ENCODE results near the gene TBC1D19.

Gene TBC1D19

DNA sequence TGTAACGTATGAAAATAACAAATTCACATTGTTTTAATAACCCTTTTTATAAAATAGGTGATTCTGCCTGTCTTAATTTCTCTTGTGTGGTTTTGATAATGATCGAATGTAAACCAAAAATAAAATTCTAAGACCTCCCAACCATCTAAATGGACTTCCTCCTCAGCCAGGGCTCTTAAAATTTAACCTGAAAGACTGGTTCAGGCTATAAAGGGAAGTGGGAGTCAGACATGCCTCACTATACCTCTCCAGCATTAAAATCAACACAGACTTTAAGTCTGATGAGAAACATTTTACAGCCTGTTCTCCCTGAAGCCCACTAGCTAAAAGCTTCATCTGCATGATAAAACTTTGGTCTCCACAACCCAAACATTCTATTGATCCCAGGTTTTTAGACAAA lies 179.2 kb downstream of the TBC1D19 start:
- DNase-seq (ENCODE audit: low read depth) = no peak
- H3K4me3 ChIP-seq (ENCODE audit: low read depth, low read length) = no peak overlapping the region

DNA sequence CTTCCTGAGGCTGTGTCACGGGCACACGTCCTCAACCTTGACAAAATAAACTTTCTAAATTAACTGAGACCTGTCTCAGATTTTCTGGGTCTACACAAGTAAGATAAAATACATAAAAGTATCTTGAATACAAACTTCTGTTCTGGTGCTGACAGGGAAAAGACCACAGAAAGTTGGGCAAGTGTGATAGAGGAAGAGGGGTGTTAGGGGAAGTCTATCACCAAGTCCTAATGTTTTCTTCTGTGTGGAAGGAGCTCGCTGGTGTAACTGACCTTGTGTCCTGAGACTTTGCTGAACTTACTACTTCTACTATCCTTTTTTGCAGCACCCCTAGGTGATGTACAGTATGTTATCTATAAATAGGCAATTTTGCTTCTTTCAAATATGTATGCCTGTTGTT lies 179.8 kb downstream of the TBC1D19 start:
- DNase-seq (ENCODE audit: low read depth) = no peak
- H3K4me3 ChIP-seq (ENCODE audit: low read depth, low read length) = no peak overlapping the region

DNA sequence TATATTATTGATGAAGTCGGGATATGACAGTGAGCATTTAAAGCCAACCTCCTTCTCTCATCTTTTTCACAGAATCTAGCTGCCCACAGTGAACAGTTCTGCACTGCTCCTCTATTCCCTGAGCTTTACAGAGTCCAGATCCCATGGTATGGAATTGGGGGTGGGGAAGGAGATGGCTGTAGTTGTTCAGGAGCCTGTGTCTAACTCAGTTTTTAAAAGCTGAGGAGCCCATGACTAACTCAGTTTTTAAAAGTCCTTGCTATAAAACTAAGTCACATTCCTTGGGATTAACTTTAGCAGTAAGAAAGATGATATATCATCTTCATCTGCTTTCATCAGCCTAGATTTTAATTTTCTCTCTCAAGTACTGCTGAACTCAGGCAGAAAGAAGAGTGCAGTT lies 180.3 kb downstream of the TBC1D19 start:
- no peak overlapping the region for H3K4me3 ChIP-seq (ENCODE audit: low read depth, low read length)
- no peak for DNase-seq (ENCODE audit: low read depth)

DNA sequence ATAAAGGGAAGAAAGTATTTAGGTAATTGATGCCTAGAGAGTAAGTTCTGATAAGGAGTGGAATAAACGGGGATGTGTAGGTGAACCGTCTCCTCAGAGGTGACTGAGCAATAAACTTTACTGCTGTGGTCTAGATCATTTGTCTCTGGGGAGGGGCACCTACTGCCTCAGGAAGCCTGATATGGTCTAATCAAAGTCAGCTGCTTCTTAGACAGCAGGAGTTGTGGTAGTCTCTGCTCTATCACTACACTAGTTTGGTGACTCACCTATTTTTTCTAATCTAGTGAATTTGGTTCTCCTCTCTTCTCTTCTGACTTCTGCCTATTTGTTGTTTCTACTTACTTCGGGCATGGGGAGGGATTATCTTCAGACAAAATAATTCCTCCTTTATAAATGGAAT lies 181.6 kb downstream of the TBC1D19 start:
- no peak overlapping the region for H3K4me3 ChIP-seq (ENCODE audit: low read depth, low read length)
- DNase-seq (ENCODE audit: low read depth) = no peak

DNA sequence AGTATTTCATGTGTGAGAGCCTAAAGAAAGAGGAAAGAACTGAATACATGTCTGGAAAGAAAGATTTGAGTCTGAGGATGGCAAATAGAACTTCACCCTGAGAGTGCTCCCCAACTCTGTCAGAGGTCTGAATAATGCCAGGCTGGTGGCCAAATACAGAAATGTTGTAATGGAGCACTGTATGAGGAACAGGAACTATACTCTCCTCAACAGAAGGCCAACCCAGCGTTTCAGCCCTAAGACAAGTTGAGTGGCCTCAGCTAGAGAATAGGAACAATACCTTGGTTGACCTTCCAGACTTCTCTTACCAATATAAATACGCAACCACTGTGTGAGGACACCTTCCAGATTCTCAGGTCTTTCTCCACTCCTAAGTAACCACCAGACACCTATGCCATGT lies 182.3 kb downstream of the TBC1D19 start:
- no peak for DNase-seq (ENCODE audit: low read depth)
- no peak overlapping the region for H3K4me3 ChIP-seq (ENCODE audit: low read depth, low read length)

DNA sequence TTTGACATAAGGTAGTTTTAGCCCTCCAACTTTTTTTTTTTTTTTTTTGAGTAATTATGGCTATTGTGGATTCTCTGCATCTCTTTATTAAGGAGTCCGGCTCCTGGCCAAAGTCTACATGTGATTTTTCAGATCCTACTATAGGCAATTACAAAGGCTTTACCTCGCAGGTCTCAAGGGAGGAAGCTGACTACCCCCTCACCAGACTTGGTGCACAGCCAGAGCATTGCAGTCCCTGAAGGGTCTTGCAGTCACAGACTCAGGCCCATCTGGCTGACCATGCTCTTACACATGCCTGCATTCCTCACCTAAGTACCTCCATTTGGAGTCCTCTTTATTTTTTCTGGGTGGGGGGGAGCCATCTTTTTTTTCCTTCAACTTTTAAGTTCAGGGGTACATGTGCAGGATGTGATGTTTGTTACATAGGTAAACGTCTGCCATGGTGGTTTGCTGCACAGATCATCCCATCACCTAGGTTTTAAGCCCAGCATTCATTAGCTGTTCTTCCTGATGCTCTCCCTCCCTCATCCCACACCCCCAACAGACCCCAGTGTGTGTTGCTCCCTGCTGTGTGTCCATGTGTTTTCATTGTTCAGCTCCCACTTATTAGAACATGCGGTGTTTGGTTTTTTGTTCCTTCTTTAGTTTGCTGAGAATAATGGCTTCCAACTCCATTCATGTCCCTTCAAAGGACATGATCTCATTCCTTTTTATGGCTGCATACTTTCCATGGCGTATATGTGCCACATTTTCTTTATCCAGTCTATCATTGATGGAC lies 188.4 kb downstream of the TBC1D19 start:
- no peak for DNase-seq (ENCODE audit: low read depth)
- H3K4me3 ChIP-seq (ENCODE audit: low read depth, low read length) = no peak overlapping the region

DNA sequence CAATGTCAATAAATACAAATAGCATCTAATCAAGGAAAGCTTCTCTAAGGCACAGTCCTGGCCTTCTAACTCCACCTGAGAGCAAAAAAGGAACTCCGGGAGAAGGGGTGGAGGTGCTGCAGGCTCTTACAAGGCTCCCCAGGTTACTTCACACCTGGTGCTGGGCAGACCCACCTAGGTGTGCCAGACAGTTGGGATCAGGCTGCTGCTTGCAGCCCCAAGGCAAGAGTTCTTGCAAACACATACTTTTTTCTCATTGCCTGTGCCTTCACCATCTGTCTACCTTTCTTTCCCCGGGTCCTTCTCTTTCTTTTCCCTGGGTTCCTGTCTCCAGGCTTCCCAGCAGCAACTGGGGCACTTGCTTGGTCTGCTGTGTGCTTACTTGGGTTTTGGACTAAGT lies 195.3 kb downstream of the TBC1D19 start:
- no peak for DNase-seq (ENCODE audit: low read depth)
- H3K4me3 ChIP-seq (ENCODE audit: low read depth, low read length) = no peak overlapping the region

DNA sequence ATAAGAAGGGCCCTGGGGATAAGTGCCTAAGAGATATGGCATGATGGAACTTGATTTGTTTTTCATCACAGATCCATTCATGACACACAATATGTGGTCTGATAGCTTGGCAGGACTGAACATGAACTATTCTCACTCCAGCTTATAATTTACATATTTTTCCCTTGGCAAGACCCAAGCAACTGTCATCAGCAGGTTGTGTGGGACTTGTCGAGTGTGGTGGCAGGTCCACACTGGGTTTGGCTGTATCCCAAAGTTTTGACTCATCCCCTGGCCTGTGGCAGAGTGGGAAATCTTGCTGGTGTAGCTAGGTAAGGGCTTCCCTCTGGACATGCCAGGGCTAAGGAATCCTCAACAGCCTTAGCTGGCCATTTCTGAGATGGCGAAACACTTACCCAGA lies 195.8 kb downstream of the TBC1D19 start:
- no peak overlapping the region for H3K4me3 ChIP-seq (ENCODE audit: low read depth, low read length)
- peak; percentile 18 for DNase-seq (ENCODE audit: low read depth)

DNA sequence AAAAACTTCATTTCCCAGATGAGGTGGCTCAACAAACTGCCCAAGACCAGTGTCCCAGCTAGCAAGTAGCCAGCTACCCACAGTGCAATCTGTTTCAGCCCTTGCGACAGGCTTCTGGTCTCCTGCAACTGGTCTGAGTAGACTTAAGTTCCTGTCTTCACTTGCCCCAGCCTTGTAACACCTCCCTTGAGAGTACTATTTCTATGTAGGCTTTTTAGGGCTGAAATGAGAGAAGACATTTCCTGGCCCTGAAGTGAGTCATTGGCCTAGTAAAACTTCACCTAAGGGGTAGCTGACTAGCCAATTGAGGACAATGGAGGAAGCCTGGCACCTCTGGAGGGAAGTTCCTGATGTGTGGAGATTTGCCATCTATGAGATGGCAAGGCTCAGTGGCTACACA lies 196.7 kb downstream of the TBC1D19 start:
- peak; percentile 64 for DNase-seq (ENCODE audit: low read depth)
- H3K4me3 ChIP-seq (ENCODE audit: low read depth, low read length) = no peak overlapping the region

DNA sequence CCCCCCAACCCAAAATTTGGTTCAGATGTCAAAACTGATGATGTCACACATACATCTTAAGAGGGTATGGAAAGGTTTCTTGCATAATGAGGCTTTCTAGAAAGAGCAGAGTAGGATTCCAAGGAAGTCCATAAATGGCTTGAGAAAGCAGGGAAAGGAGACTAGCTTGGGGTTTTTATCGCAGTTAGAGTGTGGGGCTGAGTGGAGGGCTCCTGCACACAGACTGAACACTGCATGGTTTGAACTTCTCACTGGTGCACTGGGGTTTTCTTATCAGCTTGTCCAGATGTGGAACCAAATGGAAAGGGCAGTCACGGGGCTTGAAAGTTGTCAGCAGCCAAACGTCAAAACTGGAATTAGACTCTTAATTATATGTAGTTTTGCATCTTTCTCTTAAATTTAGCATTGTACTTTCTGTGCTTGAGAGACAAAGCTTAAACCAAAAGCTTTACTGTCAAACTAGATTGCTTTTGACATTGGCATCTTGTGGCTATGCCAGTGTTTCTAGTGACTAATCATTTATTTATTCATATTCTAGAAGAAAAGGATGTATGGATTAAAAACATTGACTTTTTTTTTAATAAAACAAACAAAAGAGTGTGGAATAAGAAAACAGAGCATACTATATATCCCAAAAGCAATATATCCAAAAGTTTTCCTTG lies 198.4 kb downstream of the TBC1D19 start:
- DNase-seq (ENCODE audit: low read depth) = no peak
- H3K4me3 ChIP-seq (ENCODE audit: low read depth, low read length) = no peak overlapping the region

DNA sequence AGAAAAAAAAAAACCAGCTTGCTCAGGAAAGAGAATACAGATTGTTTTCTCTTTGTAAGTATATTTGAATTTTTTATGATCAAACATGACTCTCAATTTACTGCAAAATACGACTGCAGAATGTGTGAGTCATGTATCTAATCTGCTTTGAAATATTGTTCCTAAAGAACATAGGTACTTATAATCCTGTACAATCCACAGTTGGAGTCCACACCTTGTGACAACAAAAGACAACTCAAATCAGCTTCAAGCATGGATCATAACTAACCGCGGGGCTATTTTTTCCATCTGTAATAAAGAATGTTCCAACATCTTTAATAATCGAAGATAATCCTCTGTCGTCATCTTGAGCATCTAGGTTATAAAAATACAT lies 198.9 kb downstream of the TBC1D19 start:
- no peak for DNase-seq (ENCODE audit: low read depth)
- H3K4me3 ChIP-seq (ENCODE audit: low read depth, low read length) = no peak overlapping the region

DNA sequence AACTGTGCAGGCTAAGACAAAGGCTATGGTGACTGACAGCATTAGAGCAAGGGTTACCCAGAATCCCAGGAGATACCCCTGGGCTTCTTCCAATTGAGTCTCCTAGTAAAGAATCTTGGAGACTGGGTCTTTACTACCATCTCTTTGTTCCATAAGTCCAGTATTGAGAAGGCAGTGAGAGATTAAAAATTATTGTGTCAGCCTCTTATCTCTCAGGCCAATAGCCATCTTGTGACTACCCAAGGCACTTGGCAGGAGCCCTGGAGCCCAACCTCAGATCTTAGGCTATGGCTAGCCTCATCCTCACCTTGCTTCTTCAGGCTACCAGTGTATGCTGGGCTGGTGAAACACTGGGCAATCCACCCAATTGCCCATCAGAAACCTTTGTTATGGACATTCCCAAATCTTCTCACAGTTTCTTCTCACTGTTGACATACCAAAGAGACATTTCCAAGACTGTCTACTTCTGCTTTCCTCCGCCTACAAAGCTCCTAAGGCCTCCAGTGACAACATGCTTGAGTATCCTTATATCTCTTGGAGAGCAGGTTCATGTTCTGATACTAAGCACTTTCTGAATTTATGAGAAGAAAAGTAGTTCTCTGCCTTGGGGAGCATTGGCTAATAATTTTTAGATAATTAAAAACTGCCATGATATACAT lies 200.5 kb downstream of the TBC1D19 start:
- no peak for DNase-seq (ENCODE audit: low read depth)
- H3K4me3 ChIP-seq (ENCODE audit: low read depth, low read length) = no peak overlapping the region

DNA sequence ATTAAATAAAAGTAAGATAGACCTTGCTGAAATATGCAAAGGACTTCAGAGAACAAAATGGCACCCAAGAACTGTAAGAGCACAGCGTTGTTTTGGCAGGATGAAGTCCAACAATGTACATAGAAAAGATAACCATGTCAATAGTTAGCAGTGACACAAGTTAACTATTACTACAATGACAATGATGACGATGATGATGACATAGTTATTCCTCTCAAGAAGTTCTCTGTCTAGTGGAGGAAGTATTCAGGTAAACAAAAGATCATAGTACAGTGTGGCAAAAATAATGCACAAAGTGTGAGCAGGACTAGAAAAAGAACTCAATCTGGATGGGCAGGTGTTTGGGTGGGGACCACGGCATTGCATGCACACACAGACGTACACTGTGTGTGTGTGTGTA lies 201.4 kb downstream of the TBC1D19 start:
- no peak for DNase-seq (ENCODE audit: low read depth)
- H3K4me3 ChIP-seq (ENCODE audit: low read depth, low read length) = no peak overlapping the region

DNA sequence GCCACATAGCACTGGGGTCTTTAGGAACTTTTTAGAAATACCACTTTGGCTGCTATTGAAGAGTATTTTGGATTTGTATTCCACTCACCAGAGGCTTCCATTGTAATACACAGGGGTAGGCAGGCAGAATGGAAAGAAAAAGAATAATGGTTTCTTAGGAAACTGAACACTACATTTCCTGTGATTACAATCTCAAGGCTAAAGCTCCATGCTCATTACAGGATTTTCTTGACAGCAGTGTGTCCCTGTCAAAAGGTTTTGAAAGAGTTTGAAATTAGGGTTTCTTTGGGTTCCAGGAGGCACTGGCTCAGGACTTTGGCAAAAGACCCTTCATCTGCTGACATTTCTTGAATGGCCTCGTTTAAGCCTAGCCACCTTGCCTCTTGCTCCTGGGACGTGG lies 201.9 kb downstream of the TBC1D19 start:
- no peak overlapping the region for H3K4me3 ChIP-seq (ENCODE audit: low read depth, low read length)
- DNase-seq (ENCODE audit: low read depth) = no peak

DNA sequence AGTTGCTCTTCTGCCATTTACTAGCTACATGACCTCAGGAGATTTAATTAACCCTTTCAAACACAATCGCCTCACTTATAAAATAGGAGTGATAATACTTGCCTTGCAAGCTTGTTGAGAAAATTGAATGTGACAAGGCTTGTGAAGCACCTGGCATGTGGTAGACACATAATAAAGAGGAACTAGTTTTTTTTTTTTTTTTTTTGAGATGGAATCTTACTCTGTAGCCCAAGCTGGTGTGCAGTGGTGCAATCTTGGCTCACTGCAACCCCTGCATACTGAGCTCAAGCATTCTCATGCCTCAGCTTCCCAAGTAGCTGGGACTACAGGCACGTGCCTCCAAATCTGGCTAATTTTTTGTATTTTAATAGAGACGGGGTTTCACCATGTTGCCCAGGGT lies 203.0 kb downstream of the TBC1D19 start:
- no peak overlapping the region for H3K4me3 ChIP-seq (ENCODE audit: low read depth, low read length)
- DNase-seq (ENCODE audit: low read depth) = no peak

DNA sequence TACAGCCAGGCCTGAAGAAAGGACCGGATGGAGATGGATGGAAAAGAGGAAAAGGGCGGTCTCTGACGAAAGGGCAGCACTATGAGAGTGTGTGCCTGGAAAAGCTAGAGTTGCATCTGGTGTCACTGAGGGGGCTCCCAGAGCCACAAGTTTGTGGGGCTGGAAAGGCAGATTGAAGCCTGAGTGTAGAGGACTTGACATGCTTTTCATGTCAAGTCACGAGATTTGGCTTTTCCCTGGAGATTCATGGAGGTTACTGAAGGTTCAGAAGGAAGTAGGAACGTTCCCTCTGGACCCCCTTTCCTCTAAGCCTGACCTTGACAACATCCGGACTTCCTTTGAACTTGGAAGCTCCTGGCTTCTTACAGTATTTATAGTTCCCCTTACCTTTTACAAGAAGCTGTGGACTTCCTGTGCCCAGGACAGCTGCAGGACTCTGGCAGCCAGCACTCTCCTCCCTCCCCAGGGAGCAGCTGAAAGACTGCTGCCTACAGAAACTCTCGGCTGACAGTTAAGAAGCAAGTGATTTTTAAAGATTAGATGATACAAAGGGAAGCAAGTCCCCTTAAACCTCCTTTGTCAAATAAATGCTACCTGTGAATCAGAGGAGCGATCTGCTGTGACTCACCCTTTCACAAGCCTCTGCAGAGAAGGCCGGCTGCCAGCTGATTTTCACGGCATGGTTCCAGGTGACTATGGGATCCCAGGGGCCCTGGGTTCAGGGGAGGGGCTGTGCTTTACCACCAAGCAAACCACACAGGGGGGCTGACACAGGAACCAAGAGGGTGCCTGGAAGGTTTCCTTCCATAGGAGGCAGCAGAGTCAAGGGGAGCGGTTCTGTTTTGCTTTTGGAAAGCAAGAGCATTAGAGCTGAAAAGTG lies 203.8 kb downstream of the TBC1D19 start:
- no peak overlapping the region for H3K4me3 ChIP-seq (ENCODE audit: low read depth, low read length)
- DNase-seq (ENCODE audit: low read depth) = peak; percentile 57

DNA sequence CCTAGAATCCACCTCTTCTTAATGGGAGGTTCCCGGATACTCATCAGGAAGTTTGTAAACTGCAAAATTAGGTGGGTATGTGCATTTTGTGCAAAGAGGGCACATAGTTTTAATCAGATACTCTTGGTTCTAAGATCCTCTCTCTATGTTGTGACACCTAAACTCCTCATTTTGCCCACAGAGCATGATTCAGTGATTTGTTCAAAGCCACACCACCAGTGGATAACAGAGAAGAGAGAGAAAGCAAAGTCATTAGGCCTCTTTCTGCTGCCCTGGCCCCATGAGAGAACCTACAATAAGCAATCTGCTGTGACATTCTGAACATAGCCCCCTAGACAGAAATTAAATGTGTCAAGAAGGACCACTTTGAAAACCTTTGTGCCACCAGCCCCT lies 204.5 kb downstream of the TBC1D19 start:
- no peak for DNase-seq (ENCODE audit: low read depth)
- no peak overlapping the region for H3K4me3 ChIP-seq (ENCODE audit: low read depth, low read length)

DNA sequence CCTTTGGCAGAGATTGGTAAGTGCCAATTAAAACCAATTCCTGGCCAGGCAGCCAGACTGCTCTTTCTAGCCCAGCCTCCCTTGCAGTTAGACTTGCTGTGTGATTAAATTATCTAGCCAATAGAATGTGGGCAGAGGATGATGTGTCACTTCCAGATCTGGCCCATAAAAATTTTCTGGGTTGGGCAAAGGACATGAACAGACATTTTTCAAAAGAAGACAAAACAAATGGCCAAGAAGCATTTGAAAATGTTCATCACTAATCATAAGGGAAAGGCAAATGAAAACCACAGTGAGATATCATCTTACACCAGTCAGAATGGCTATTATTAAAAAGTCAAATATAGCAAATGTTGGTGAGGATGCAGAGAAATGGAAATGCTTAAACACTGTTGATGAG lies 205.3 kb downstream of the TBC1D19 start:
- no peak overlapping the region for H3K4me3 ChIP-seq (ENCODE audit: low read depth, low read length)
- no peak for DNase-seq (ENCODE audit: low read depth)

DNA sequence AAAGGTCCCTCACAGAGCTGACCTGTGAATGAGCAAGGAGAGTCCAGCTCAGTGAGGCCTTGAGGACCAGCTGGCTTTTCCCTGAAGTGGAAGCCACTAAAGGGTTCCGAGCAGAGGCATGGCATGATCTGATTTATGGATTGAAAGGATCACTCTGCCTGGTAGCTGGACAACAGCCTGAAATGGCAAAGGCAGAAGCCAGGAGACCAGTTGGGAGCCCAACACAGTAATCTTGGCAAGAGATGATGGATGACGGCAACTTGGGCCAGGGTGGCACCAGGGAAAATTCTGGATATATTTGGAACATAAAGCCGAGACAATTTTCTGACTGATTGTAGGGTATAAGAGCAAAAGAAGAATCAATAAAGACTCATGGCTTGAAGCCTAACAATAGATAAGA lies 207.5 kb downstream of the TBC1D19 start:
- no peak overlapping the region for H3K4me3 ChIP-seq (ENCODE audit: low read depth, low read length)
- no peak for DNase-seq (ENCODE audit: low read depth)

DNA sequence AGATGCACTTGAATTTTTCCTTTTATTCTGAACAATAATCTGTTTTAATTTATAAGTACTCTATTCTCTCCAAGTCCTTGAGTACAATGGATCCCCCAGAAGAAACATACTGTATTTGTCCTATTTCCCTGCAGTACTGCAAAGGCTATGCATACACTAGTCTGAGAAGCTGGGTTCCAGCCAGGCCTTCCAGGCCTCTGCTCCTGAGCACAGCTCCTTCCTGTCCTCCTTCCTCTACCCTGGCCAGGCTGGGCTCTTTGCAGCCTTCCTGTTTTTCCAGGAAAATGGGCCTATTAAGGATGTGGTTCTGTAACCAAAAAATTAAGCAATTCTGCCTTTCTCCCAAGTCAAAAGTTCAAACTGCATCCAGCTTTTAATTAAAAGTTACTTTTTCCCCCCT lies 208.8 kb downstream of the TBC1D19 start:
- no peak for DNase-seq (ENCODE audit: low read depth)
- H3K4me3 ChIP-seq (ENCODE audit: low read depth, low read length) = no peak overlapping the region
